H1 (cell line): ENCODE measurements around the gene C15orf40. TPM values are rescaled to one million over a fixed set of nuclear protein-coding genes. Genes with fewer than 3 reads are reported as not detected.

Experiments
- CTCF ChIA-PET: fragments of 300-600 bp; sonication (Branson Sonifier 250); formaldehyde crosslinking; loops from one replicate; lab custom pipeline; 2021; ENCODE audit not compliant: partially characterized antibody; lab: Charles Lee
- POLR2A ChIA-PET: fragments of 300-600 bp; sonication (Branson Sonifier 250); formaldehyde crosslinking; loops from one replicate; lab custom pipeline; 2021; ENCODE audit warnings: inconsistent platforms; ENCODE audit not compliant: partially characterized antibody; lab: Charles Lee
- DNase-seq, 2 experiments: peaks; one replicate each; pipeline versions ENCODE4 v3.0.0 to v3.0.0-alpha.2; 2010 to 2022; ENCODE audit warnings: low spot score in 2 of 2, low read depth in 1 of 2, mixed read lengths in 1 of 2
- FAIRE-seq: peaks from 2 replicates; lab custom pipeline; 2011; peaks lifted over from hg19 to GRCh38; lab: Jason Lieb, UNC
- H2AFZ ChIP-seq: 2 replicates; pipeline ENCODE4 v1.8.1; 2012; ENCODE audit warnings: low read length, inconsistent platforms
- H2AK5ac ChIP-seq: 2 replicates; pipeline ENCODE4 v1.6.1; 2013; ENCODE audit warnings: low read depth, low read length
- H2BK120ac ChIP-seq: replicated peaks from 2 replicates; pipeline ENCODE3; 2013; ENCODE audit warnings: low read depth, low read length, inconsistent platforms
- H2BK12ac ChIP-seq: 2 replicates; pipeline ENCODE4 v1.6.1; 2013; ENCODE audit warnings: low read depth, low read length
- H2BK15ac ChIP-seq: 2 replicates; pipeline ENCODE4 v1.6.1; 2013; ENCODE audit warnings: low read length
- H2BK20ac ChIP-seq: 2 replicates; pipeline ENCODE4 v1.6.1; 2013; ENCODE audit warnings: low read length
- H2BK5ac ChIP-seq: 2 replicates; pipeline ENCODE4 v1.6.1; 2013; ENCODE audit warnings: low read depth, low read length
- H3K14ac ChIP-seq: 2 replicates; pipeline ENCODE4 v1.6.1; 2013; ENCODE audit warnings: inconsistent platforms; ENCODE audit not compliant: insufficient read length
- H3K18ac ChIP-seq: 2 replicates; pipeline ENCODE4 v1.6.1; 2013; ENCODE audit warnings: low read length; ENCODE audit errors: extremely low read depth
- H3K23ac ChIP-seq: 2 replicates; pipeline ENCODE4 v1.6.1; 2013; ENCODE audit warnings: inconsistent platforms; ENCODE audit not compliant: insufficient read length
- H3K23me2 ChIP-seq: 2 replicates; pipeline ENCODE4 v1.6.1; 2013; ENCODE audit warnings: low read depth, low read length
- H3K27ac ChIP-seq: 2 replicates; pipeline ENCODE4 v1.6.1; 2011; ENCODE audit warnings: low read depth, low read length, inconsistent platforms
- H3K27me3 ChIP-seq, 4 experiments: replicated peaks in 1 of 4; 1 replicate in 1 of 4; 2 replicates in 3 of 4; pipeline versions ENCODE4 v1.6.1 to v1.8.1; 2011 to 2013; ENCODE audit warnings: low read length in 3 of 4, mild to moderate bottlenecking in 3 of 4, inconsistent platforms in 2 of 4, mixed read lengths in 2 of 4, moderate library complexity in 1 of 4; ENCODE audit not compliant: control insufficient read depth in 3 of 4, insufficient read depth in 3 of 4; ENCODE audit errors: extremely low read depth in 1 of 4
- H3K36me3 ChIP-seq, 4 experiments: 2 replicates each; pipeline versions ENCODE4 v1.6.1 to v1.8.1; 2011 to 2013; ENCODE audit warnings: mild to moderate bottlenecking in 4 of 4, low read length in 3 of 4, moderate library complexity in 2 of 4, control low read depth in 1 of 4, inconsistent platforms in 1 of 4; ENCODE audit not compliant: insufficient read depth in 4 of 4, control insufficient read depth in 2 of 4
- H3K4ac ChIP-seq: replicated peaks from 2 replicates; pipeline ENCODE3; 2013; ENCODE audit warnings: low read length, low read depth, mixed read lengths, inconsistent platforms; ENCODE audit not compliant: insufficient read length
- H3K4me1 ChIP-seq, 4 experiments: replicated peaks in 1 of 4; 1 replicate in 1 of 4; 2 replicates in 3 of 4; pipeline versions ENCODE4 v1.6.1 to v1.8.1; 2011 to 2013; ENCODE audit warnings: low read length in 3 of 4, inconsistent platforms in 2 of 4, mixed read lengths in 1 of 4; ENCODE audit not compliant: insufficient read depth in 4 of 4, control insufficient read depth in 3 of 4
- H3K4me2 ChIP-seq, 2 experiments: 2 replicates each; pipeline versions ENCODE4 v1.6.1 to v1.8.1; 2011 to 2013; ENCODE audit warnings: low read depth in 2 of 2, low read length in 2 of 2, control low read depth in 1 of 2, inconsistent platforms in 1 of 2, mild to moderate bottlenecking in 1 of 2; ENCODE audit not compliant: insufficient read depth in 1 of 2
- H3K4me3 ChIP-seq, 4 experiments: fragments of 200-600, 300-600 bp in 1 of 4; sonication (generic), shearing (Covaris generic), sonication (Bioruptor Twin) in 1 of 4; 2 replicates each; pipeline versions ENCODE4 v1.5.1 to v1.8.1; 2011 to 2016; ENCODE audit warnings: low read length in 4 of 4, low read depth in 3 of 4, control low read depth in 2 of 4, inconsistent platforms in 2 of 4, mild to moderate bottlenecking in 2 of 4, mixed read lengths in 1 of 4, moderate library complexity in 1 of 4; ENCODE audit not compliant: insufficient read depth in 2 of 4; ENCODE audit errors: extremely low read depth in 1 of 4
- H3K56ac ChIP-seq: replicated peaks from 2 replicates; pipeline ENCODE3; 2013; ENCODE audit warnings: low read depth, mild to moderate bottlenecking, mixed read lengths, low read length, inconsistent platforms; ENCODE audit not compliant: insufficient read length
- H3K79me1 ChIP-seq: 2 replicates; pipeline ENCODE4 v1.6.1; 2013; ENCODE audit warnings: low read depth, low read length, control low read depth
- H3K79me2 ChIP-seq, 2 experiments: 2 replicates each; pipeline versions ENCODE4 v1.6.1 to v1.8.1; 2012 to 2013; ENCODE audit warnings: low read length in 2 of 2, mild to moderate bottlenecking in 2 of 2, inconsistent platforms in 1 of 2; ENCODE audit not compliant: insufficient read depth in 2 of 2, control insufficient read depth in 1 of 2
- H3K9ac ChIP-seq, 4 experiments: replicated peaks in 1 of 4; 1 replicate in 1 of 4; 2 replicates in 3 of 4; pipeline versions ENCODE4 v1.6.1 to v1.8.1; 2011 to 2013; ENCODE audit warnings: low read depth in 3 of 4, low read length in 3 of 4, control low read depth in 2 of 4, mild to moderate bottlenecking in 2 of 4, moderate library complexity in 2 of 4, inconsistent platforms in 1 of 4; ENCODE audit errors: extremely low read depth in 1 of 4
- H3K9me3 ChIP-seq, 2 experiments: 2 replicates each; pipeline versions ENCODE4 v1.6.1 to v1.8.1; 2012 to 2013; ENCODE audit warnings: mild to moderate bottlenecking in 2 of 2, moderate library complexity in 2 of 2, control low read depth in 1 of 2, inconsistent platforms in 1 of 2, low read depth in 1 of 2, low read length in 1 of 2, mixed read lengths in 1 of 2; ENCODE audit not compliant: insufficient read depth in 2 of 2
- H4K20me1 ChIP-seq, 2 experiments: replicated peaks in 1 of 2; 2 replicates each; pipeline versions ENCODE3 to v1.8.1; 2011 to 2013; ENCODE audit warnings: inconsistent platforms in 2 of 2, low read length in 2 of 2, mild to moderate bottlenecking in 1 of 2; ENCODE audit not compliant: insufficient read depth in 2 of 2, control insufficient read depth in 1 of 2
- H4K5ac ChIP-seq: 2 replicates; pipeline ENCODE4 v1.6.1; 2013; ENCODE audit warnings: low read length, low read depth, mixed read lengths, inconsistent platforms; ENCODE audit not compliant: insufficient read length
- H4K8ac ChIP-seq: 2 replicates; pipeline ENCODE4 v1.8.0; 2013; ENCODE audit warnings: mild to moderate bottlenecking, moderate library complexity, low read length, inconsistent platforms; ENCODE audit not compliant: insufficient read depth; ENCODE audit errors: extremely low read depth
- H4K91ac ChIP-seq: replicated peaks from 2 replicates; pipeline ENCODE3; 2013; ENCODE audit warnings: low read length, mixed read lengths, inconsistent platforms; ENCODE audit not compliant: insufficient read length
- EP300 ChIP-seq, 2 experiments: IDR thresholded peaks; 1 replicate in 1 of 2; 2 replicates in 1 of 2; pipeline ENCODE4 v1.6.1; 2011 to 2012; ENCODE audit warnings: low read depth in 2 of 2, low read length in 2 of 2, mild to moderate bottlenecking in 2 of 2, borderline replicate concordance in 1 of 2, inconsistent platforms in 1 of 2, moderate library complexity in 1 of 2
- FOSL1 ChIP-seq: IDR thresholded peaks from 2 replicates; pipeline ENCODE4 v1.6.1; 2011; ENCODE audit warnings: mild to moderate bottlenecking, low read depth, low read length, moderate library complexity; ENCODE audit not compliant: insufficient read depth
- HDAC2 ChIP-seq, 2 experiments: fragments of 300-600 bp in 1 of 2; sonication (generic) in 1 of 2; IDR thresholded peaks; 2 replicates each; pipeline ENCODE4 v1.6.1; 2011 to 2012; ENCODE audit warnings: low read depth in 2 of 2, low read length in 2 of 2, mild to moderate bottlenecking in 2 of 2, moderate library complexity in 2 of 2, borderline replicate concordance in 1 of 2, inconsistent platforms in 1 of 2
- SP4 ChIP-seq: IDR thresholded peaks from 2 replicates; pipeline ENCODE4 v1.6.1; 2012; ENCODE audit warnings: low read length, inconsistent platforms
- TAF7 ChIP-seq: optimal IDR thresholded peaks from 2 replicates; pipeline ENCODE3; 2011; ENCODE audit warnings: low read depth, mild to moderate bottlenecking, inconsistent platforms, low read length, moderate library complexity, borderline replicate concordance
- TEAD4 ChIP-seq: IDR thresholded peaks from 2 replicates; pipeline ENCODE4 v1.6.1; 2012; ENCODE audit warnings: low read depth, low read length, inconsistent platforms, mixed read lengths
- WGBS, 2 experiments: shearing (Covaris generic) in 1 of 2; methylation state at CpG; one replicate each; pipeline versions ENCODE4 v1.1.6 to v1.1.7; 2013 to 2015; ENCODE audit warnings: low lambda C conversion rate in 2 of 2, mixed read lengths in 2 of 2, inconsistent platforms in 1 of 2, low coverage in 1 of 2, missing lambda C conversion rate in 1 of 2; ENCODE audit not compliant: insufficient replicate concordance in 2 of 2, insufficient coverage in 1 of 2, insufficient read length in 1 of 2; ENCODE audit errors: extremely low coverage in 1 of 2, missing lambda C conversion rate in 1 of 2; 5-methylcytosine and 5-hydroxymethylcytosine counted together
- polyA plus RNA-seq, 7 experiments: library from polyadenylated mRNA; depleted of rRNA in 3 of 7; stranded (reverse) in 5 of 7; unstranded in 2 of 7; fragments of >200 nt in 5 of 7; fragments of 200-250 nt in 2 of 7; gene quantifications; 1 replicate in 5 of 7; 2 replicates in 1 of 7; 4 replicates in 1 of 7; pipeline versions ENCODE4 v1.2.1 to v1.2.3, GENCODE V29; 2011 to 2013; ENCODE audit warnings: missing spikeins in 2 of 7, mixed read lengths in 2 of 7
- total RNA-seq: library from RNA; stranded (reverse); fragmentation: NEBNext Ultra II Directional; extraction: Animal tissue kit (Norgen Biotek cat#: 25700); gene quantifications from 2 replicates; pipeline ENCODE4 v1.2.1, GENCODE V29; 2021

The C15orf40 gene
- total and polyA plus RNA-seq, 2 of the 8 experiments (the other 6 are each of a cell fraction or from before 2014, with no cell fraction given): 10.7 TPM

DNA sequence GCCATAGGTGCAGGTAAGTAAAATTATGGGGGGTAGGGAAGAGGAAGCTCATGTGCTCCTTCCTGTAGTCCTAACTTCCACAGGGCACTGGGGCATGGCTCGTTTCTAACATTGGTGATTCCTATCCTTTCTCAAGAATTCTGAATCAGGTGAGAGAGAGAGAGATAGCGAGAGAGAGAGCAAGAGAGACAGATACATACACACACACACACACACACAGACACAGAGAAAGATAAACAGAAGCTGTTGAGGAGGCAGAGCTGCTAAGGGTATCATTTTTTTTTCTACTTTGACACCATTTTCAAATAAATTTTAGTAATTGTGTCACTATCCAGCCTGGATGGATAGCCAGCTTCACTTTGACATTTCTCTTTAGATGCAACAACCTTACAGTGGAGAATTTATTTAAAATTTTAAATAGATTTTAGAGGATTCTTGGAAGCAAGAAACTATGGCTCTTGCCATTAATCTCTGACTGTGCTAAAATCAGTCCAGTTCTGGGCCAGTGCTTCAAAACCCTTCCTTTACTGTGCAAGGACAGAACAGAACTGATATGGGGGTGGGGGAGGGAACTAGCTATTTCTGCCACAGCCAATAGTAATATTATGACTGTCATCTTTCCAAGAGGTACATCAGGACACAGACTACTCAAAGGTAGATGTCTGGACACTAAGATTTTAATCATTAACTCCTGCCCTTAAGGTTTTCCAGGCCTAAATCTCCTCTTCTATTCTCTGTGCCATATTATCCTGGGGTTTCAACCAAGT lies 40.0 kb downstream of the C15orf40 start:
- no peak overlapping the region for H4K8ac ChIP-seq
- H3K56ac ChIP-seq: no peak overlapping the region
- no peak overlapping the region for H4K91ac ChIP-seq
- H4K20me1 ChIP-seq: peaks cover 0 to 3% of the 10 kb centered on the region in 2 experiments
- no peak overlapping the region for H3K4me3 ChIP-seq
- no peaks in the 10 kb centered on the region for H3K79me2 ChIP-seq
- H4K5ac ChIP-seq: no peak overlapping the region
- H2BK5ac ChIP-seq: no peak overlapping the region
- H3K4ac ChIP-seq: no peak overlapping the region
- DNase-seq (no peak), FAIRE-seq (no peak)
- H3K9ac ChIP-seq: no peak overlapping the region
- WGBS, 2 experiments: 58% methylated on average over 2 of the region's 2 CpGs; no CpG with 5 or more reads in 1 of the 2 experiments
- no peaks in the 10 kb centered on the region for H3K79me1 ChIP-seq
- H3K23me2 ChIP-seq: no peaks in the 10 kb centered on the region
- H2BK12ac ChIP-seq: no peak overlapping the region
- no peak overlapping the region for H2BK15ac ChIP-seq
- no peak overlapping the region for H2AK5ac ChIP-seq
- no peak overlapping the region for H2AFZ ChIP-seq
- CTCF ChIA-PET: interaction anchor here (0.7 to 2.4 kb wide), 7 partner anchors 11 to 122 kb away, joined by 3 to 13 read pairs (median 3); no protein-coding TSS in a partner anchor
- H3K14ac ChIP-seq: no peak overlapping the region
- no peaks in the 10 kb centered on the region for H3K4me1 ChIP-seq
- TF ChIP-seq TEAD4: no peak
- no peak for TF ChIP-seq TAF7
- no peak for TF ChIP-seq EP300 (IDR thresholded peaks at IDR 0.05; ENCODE audit: borderline replicate concordance in 1 of 2, low read depth in 2 of 2, low read length in 2 of 2)
- TF ChIP-seq HDAC2 (IDR thresholded peaks at IDR 0.05; ENCODE audit: borderline replicate concordance in 1 of 2, low read depth in 2 of 2, low read length in 2 of 2): no peak
- TF ChIP-seq FOSL1: no peak
- TF ChIP-seq SP4: no peak
- H2BK120ac ChIP-seq: no peak overlapping the region
- H3K18ac ChIP-seq: no peak overlapping the region
- no peaks in the 10 kb centered on the region for H3K36me3 ChIP-seq
- H3K4me2 ChIP-seq: no peak overlapping the region
- POLR2A ChIA-PET: interaction anchor here (0.7 to 1.8 kb wide), 2 partner anchors 14 kb away, joined by 3 read pairs; partner anchors contain the start of gene RAMAC
- no peak overlapping the region for H3K23ac ChIP-seq
- H2BK20ac ChIP-seq: no peak overlapping the region
- no peaks in the 10 kb centered on the region for H3K27me3 ChIP-seq
- no peak overlapping the region for H3K27ac ChIP-seq
- H3K9me3 ChIP-seq: no peaks in the 10 kb centered on the region
